A549 (cell line): Measurements from ENCODE around the gene MEDAG. TPM values are rescaled to one million over a fixed set of nuclear protein-coding genes. Genes with fewer than 3 reads are reported as not detected.

Source experiments
- ATAC-seq, 2 experiments: fragments of 200-7000 bp in 1 of 2; fragments of >200 bp in 1 of 2; cut with Nextera tagmentation in 1 of 2; cut with Tn5 transposase in 1 of 2; 3 replicates each; pipeline versions ENCODE4 v1.8.0 to v1.9.1; 2018 to 2020; ENCODE audit warnings: mild to moderate bottlenecking in 1 of 2, moderate library complexity in 1 of 2
- CTCF ChIA-PET: fragments of 300-600 bp; sonication (Branson Sonifier 250); formaldehyde crosslinking; extraction: SDS; loops from one replicate; lab custom pipeline; 2021; ENCODE audit warnings: antibody characterized with exemption, inconsistent platforms; lab: Yijun Ruan, JAX
- POLR2A ChIA-PET: fragments of 350-600 bp; formaldehyde crosslinking; extraction: SDS; loops from one replicate; lab custom pipeline; 2021; ENCODE audit warnings: antibody characterized with exemption, inconsistent platforms; lab: Yijun Ruan, JAX
- DNase-seq, 2 experiments: peaks; one replicate each; pipeline versions ENCODE4 v3.0.0 to v3.0.0-alpha.2; 2011 to 2016; ENCODE audit warnings: low read depth in 1 of 2, low spot score in 1 of 2
- FAIRE-seq: peaks from 2 replicates; lab custom pipeline; 2011; peaks lifted over from hg19 to GRCh38; lab: Jason Lieb, UNC
- H3K27ac ChIP-seq, 2 experiments: fragments of >200 bp; sonication (Bioruptor Twin); formaldehyde crosslinking; 3 replicates each; pipeline ENCODE4 v1.5.1; 2016 to 2017
- H3K4me1 ChIP-seq: fragments of >200 bp; sonication (Bioruptor Twin); formaldehyde crosslinking; 3 replicates; pipeline ENCODE4 v1.6.1; 2016
- H3K4me2 ChIP-seq: fragments of >200 bp; sonication (Bioruptor Twin); formaldehyde crosslinking; 3 replicates; pipeline ENCODE4 v1.6.1; 2016
- H3K4me3 ChIP-seq: fragments of >200 bp; sonication (Bioruptor Twin); formaldehyde crosslinking; 3 replicates; pipeline ENCODE4 v1.5.1; 2016
- H3K9me3 ChIP-seq: fragments of >200 bp; sonication (Bioruptor Twin); formaldehyde crosslinking; 3 replicates; pipeline ENCODE4 v1.6.1; 2016
- BHLHE40 ChIP-seq: IDR thresholded peaks from 2 replicates; pipeline ENCODE4 v1.6.1; 2012; ENCODE audit warnings: low read depth, low read length, inconsistent platforms
- CBX8 ChIP-seq: fragments of 200-600 bp; sonication (generic); IDR thresholded peaks from 2 replicates; pipeline ENCODE4 v1.6.1; 2016
- CHD4 ChIP-seq: fragments of 200-600 bp; sonication (generic); IDR thresholded peaks from 2 replicates; pipeline ENCODE4 v1.6.1; 2016; ENCODE audit warnings: antibody characterized with exemption, mild to moderate bottlenecking, borderline replicate concordance
- EHF ChIP-seq: fragments of 250-450 bp; sonication (Bioruptor Pico); IDR thresholded peaks from 2 replicates; pipeline ENCODE4 v1.5.0; 2020; ENCODE audit warnings: mild to moderate bottlenecking
- EHMT2 ChIP-seq: fragments of 200-600 bp; sonication (generic); IDR thresholded peaks from 2 replicates; pipeline ENCODE4 v1.6.1; 2016; ENCODE audit warnings: antibody characterized with exemption, low read depth, mild to moderate bottlenecking, moderate library complexity
- HEYL ChIP-seq: fragments of 250-450 bp; sonication (Bioruptor Pico); IDR thresholded peaks from 2 replicates; pipeline ENCODE4 v1.8.0; 2021; ENCODE audit warnings: mild to moderate bottlenecking, moderate library complexity
- JUNB ChIP-seq: fragments of >200 bp; sonication (Bioruptor Twin); formaldehyde crosslinking; IDR thresholded peaks from 2 replicates; pipeline ENCODE4 v1.6.1; 2016
- KDM5A ChIP-seq: fragments of 200-600 bp; sonication (generic); IDR thresholded peaks from 2 replicates; pipeline ENCODE4 v1.6.1; 2016; ENCODE audit warnings: antibody characterized with exemption, mild to moderate bottlenecking
- MAZ ChIP-seq: fragments of 150-350 bp; IDR thresholded peaks from 2 replicates; pipeline ENCODE4 v1.6.1; 2014; ENCODE audit warnings: antibody characterized with exemption, low read depth, low read length, borderline replicate concordance
- NFE2L2 ChIP-seq: fragments of 150-350 bp; conservative IDR thresholded peaks from 2 replicates; pipeline ENCODE4 v1.6.1; 2014; ENCODE audit warnings: low read length
- NPAS2 ChIP-seq: fragments of 250-450 bp; sonication (Bioruptor Pico); IDR thresholded peaks from 2 replicates; pipeline ENCODE4 v1.8.0; 2022; ENCODE audit warnings: mild to moderate bottlenecking, moderate library complexity, borderline replicate concordance
- NR3C1 ChIP-seq: fragments of >200 bp; sonication (Bioruptor Twin); formaldehyde crosslinking; IDR thresholded peaks from 3 replicates; pipeline ENCODE4 v1.6.1; 2017
- PHF8 ChIP-seq: fragments of 200-600 bp; sonication (generic); IDR thresholded peaks from 2 replicates; pipeline ENCODE4 v1.6.1; 2016; ENCODE audit warnings: low read depth, mild to moderate bottlenecking, antibody characterized with exemption, moderate library complexity, borderline replicate concordance
- RAD21 ChIP-seq, 2 experiments: fragments of >200 bp in 1 of 2; sonication (Bioruptor Twin) in 1 of 2; formaldehyde crosslinking in 1 of 2; IDR thresholded peaks in 1 of 2; conservative IDR thresholded peaks in 1 of 2; 2 replicates in 1 of 2; 3 replicates in 1 of 2; pipeline ENCODE4 v1.6.1; 2012 to 2018; ENCODE audit warnings: inconsistent platforms in 1 of 2
- RNF2 ChIP-seq: fragments of 200-600 bp; sonication (generic); IDR thresholded peaks from 2 replicates; pipeline ENCODE4 v1.6.1; 2016; ENCODE audit warnings: low read depth, mild to moderate bottlenecking, antibody characterized with exemption, moderate library complexity, borderline replicate concordance
- SMC3 ChIP-seq: fragments of >200 bp; sonication (Bioruptor Twin); formaldehyde crosslinking; IDR thresholded peaks from 3 replicates; pipeline ENCODE4 v1.6.1; 2018; ENCODE audit warnings: inconsistent platforms
- TFCP2L1 ChIP-seq: fragments of 250-450 bp; sonication (Bioruptor Pico); IDR thresholded peaks from 2 replicates; pipeline ENCODE4 v1.5.0; 2021; ENCODE audit warnings: mild to moderate bottlenecking
- ZC3H11A ChIP-seq: fragments of 450-650 bp; IDR thresholded peaks from 2 replicates; pipeline ENCODE4 v1.6.1; 2014; ENCODE audit warnings: antibody characterized with exemption, mild to moderate bottlenecking
- ZFP36 ChIP-seq: fragments of 450-650 bp; IDR thresholded peaks from 2 replicates; pipeline ENCODE4 v1.6.1; 2014; ENCODE audit warnings: borderline replicate concordance; ENCODE audit not compliant: partially characterized antibody
- ZSCAN20 ChIP-seq: fragments of 250-450 bp; sonication (Bioruptor Pico); IDR thresholded peaks from 2 replicates; pipeline ENCODE4 v1.8.0; 2022; ENCODE audit warnings: mild to moderate bottlenecking, moderate library complexity
- WGBS: methylation state at CpG from one replicate; pipeline ENCODE4 v1.1.6; 2017; ENCODE audit errors: missing lambda C conversion rate; 5-methylcytosine and 5-hydroxymethylcytosine counted together
- polyA plus RNA-seq, 4 experiments: library from polyadenylated mRNA; depleted of rRNA in 3 of 4; stranded (reverse); fragments of >200 nt; fragmentation: RNase III in 1 of 4; extraction: RNeasy Plus Mini Kit Qiagen cat#74134 plus additional on column Dnase treatment in 1 of 4; gene quantifications; 2 replicates in 3 of 4; 3 replicates in 1 of 4; pipeline ENCODE4 v1.2.3, GENCODE V29; 2011 to 2017
- TF ChIP-seq, protein P1 (sequence below): fragments of >200 bp; sonication (Bioruptor Twin); formaldehyde crosslinking; IDR thresholded peaks from 2 replicates; pipeline ENCODE4 v1.6.1; 2016
- TF ChIP-seq, protein P2 (sequence below): fragments of 150-350 bp; IDR thresholded peaks from 2 replicates; pipeline ENCODE4 v1.6.1; 2014; ENCODE audit warnings: low read depth, mild to moderate bottlenecking, low read length
- TF ChIP-seq, protein P3 (sequence below): IDR thresholded peaks from 2 replicates; pipeline ENCODE4 v1.6.1; 2012
- TF ChIP-seq, protein P4 (sequence below): fragments of >200 bp; sonication (Bioruptor Twin); formaldehyde crosslinking; IDR thresholded peaks from 3 replicates; pipeline ENCODE4 v1.5.1; 2016

MEDAG gene
- polyA plus RNA-seq, 2 of the 4 experiments (the other 2 are of a cell fraction) = 0.21 TPM; not detected in 1

DNA sequence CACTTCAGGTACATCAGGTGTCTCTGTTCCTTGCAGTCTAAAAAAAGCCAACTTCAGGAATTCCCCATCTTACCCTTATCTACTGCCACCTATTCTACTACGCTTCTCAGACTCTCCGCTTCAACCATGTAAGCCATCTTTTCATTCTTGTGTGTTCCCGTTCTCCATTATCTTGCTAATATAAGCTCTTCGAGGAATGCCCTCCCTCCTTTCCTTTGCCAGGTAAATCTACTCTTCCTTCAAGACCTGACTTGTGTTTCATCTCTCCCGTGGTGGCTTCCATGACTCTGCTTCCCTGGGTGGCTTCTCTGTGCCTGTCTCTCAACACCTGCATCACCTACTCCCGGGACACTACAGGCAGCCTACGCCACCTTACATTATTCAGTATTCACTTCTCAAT lies 42.3 kb upstream of the MEDAG start:
- DNase-seq = no peak
- H3K4me3 ChIP-seq = no peak overlapping the region
- no peak for FAIRE-seq
- TF ChIP-seq JUNB (no peak), NFE2L2 (no peak), RNF2 (no peak), HEYL (no peak), KDM5A (no peak), EHMT2 (no peak), PHF8 (no peak), EHF (CRISPR knock-in tag) (no peak), CBX8 (no peak), RAD21 (conservative IDR thresholded peaks at IDR 0.05 in 1 of 2, IDR thresholded peaks at IDR 0.05 in 1 of 2) (no peak), NR3C1 (no peak), BHLHE40 (no peak), ZC3H11A (no peak)
- TF ChIP-seq, protein P1, sequence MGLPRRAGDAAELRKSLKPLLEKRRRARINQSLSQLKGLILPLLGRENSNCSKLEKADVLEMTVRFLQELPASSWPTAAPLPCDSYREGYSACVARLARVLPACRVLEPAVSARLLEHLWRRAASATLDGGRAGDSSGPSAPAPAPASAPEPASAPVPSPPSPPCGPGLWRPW = no peak
- TF ChIP-seq, all 56 proteins: peak for 0
- ChIA-PET POLR2A (no interaction called here), CTCF (interaction anchor here (0.6 kb wide), 1 partner anchor 14 kb away, joined by 3 read pairs; no protein-coding TSS in a partner anchor)
- Histone ChIP-seq H3K27ac (peak overlapping the region; percentile 68 to 81; a peak in 3 of 6 replicates), H3K9me3 (no peaks in the 10 kb centered on the region), H3K4me2 (no peak overlapping the region), H3K4me1 (peaks cover 17% of the 10 kb centered on the region)
- no peak for ATAC-seq
- WGBS = 89% methylated on average over 7 of the region's 7 CpGs

DNA sequence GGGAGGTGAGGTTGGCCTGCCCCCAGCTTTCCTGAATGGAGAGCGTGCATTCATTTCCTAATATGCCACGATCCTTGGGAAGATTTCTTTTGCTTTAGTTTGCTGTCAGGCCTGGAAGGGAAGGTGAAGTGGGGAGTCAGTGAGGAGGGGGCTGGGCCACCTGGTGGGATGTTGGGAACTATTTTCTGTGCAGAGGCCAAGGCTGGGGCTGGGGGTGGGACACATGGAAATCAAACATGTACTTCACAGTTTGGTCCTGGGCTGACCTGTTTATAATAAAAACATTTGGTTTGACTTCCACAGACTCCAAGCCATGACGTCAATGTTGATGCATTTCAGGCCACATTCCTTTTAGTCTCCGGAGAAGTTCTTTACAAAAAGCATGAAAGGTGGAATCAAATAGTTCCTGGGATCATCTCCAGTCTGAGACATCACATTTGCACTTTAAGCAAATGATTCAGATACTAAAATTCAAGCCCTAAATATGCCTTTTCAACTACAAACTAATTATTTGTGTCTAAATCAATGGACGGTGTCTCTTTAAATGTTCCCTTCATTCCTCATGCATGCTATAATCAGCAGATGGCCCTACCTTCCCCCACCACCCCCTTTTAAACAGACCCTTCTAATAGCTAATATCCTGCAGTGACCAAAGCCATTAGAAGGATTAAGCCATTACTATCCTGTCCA lies 41.5 kb upstream of the MEDAG start:
- CTCF ChIA-PET = interaction anchor here (0.6 to 1.8 kb wide), 27 partner anchors 9 to 708 kb away, joined by 3 to 17 read pairs (median 4); no protein-coding TSS in a partner anchor
- peaks cover 17% of the 10 kb centered on the region for H3K4me1 ChIP-seq
- TF ChIP-seq NR3C1 (no peak), ZC3H11A (no peak), TFCP2L1 (CRISPR knock-in tag) (no peak)
- FAIRE-seq = no peak
- no peak overlapping the region for H3K4me3 ChIP-seq
- H3K4me2 ChIP-seq = peak overlapping the region; percentile 60
- WGBS = 81% methylated on average over 5 of the region's 5 CpGs
- no peaks in the 10 kb centered on the region for H3K9me3 ChIP-seq
- POLR2A ChIA-PET = no interaction called here
- peak overlapping the region; percentile 68 to 81 for H3K27ac ChIP-seq
- no peak for DNase-seq
- ATAC-seq = no peak

DNA sequence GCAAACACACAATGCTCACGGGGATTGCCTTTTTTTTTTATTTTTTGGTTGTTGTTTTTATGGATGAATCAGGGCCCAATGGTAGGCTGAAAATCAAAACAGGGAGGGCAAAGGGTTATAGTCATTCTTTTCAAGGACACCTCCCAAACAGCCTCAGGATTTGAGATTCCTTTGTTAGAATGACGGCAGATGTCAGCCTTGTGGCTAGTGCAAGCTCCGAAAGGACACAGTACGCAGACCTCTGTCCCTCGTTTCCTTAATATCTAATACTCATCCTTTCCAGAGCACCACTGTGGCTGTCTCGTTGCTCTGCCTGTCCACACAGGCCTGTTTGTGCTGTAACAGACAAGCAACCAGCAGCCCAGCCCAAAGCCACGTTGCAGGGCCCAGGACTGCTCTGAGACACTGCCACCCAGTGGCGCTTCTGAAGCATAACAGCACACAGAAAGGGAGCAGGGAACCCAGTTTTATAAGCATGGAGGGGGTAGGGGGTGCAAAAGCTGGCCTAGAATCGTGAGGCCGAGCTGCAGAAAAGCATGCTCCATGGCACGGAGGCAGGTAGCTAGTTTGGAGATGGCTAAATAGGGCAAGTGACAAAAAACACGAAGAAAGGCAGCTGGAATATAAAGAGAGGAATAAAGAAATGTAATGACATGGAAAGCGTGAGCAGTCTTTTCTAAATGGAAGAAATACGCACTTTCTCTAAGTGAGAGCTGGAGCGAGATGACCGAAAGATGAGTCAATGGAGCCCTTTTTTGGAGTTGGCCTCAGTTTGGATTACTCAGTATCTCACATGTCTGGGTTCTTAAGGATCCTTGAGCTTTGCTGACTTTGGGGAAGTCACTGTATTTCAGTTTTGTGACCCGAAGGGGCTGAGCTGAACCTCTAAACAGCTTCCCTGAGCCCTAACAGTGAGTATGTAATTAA lies 40.7 kb upstream of the MEDAG start:
- TF ChIP-seq EHF (CRISPR knock-in tag) = no peak
- no peak for TF ChIP-seq KDM5A
- TF ChIP-seq NPAS2 (CRISPR knock-in tag) = no peak
- no peak for TF ChIP-seq PHF8
- TF ChIP-seq, protein P2, sequence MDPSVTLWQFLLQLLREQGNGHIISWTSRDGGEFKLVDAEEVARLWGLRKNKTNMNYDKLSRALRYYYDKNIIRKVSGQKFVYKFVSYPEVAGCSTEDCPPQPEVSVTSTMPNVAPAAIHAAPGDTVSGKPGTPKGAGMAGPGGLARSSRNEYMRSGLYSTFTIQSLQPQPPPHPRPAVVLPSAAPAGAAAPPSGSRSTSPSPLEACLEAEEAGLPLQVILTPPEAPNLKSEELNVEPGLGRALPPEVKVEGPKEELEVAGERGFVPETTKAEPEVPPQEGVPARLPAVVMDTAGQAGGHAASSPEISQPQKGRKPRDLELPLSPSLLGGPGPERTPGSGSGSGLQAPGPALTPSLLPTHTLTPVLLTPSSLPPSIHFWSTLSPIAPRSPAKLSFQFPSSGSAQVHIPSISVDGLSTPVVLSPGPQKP = no peak
- no peak for TF ChIP-seq ZFP36
- TF ChIP-seq RAD21 (conservative IDR thresholded peaks at IDR 0.05 in 1 of 2, IDR thresholded peaks at IDR 0.05 in 1 of 2) = peak; percentile 77 to 82
- TF ChIP-seq ZSCAN20 = no peak
- TF ChIP-seq MAZ = no peak
- TF ChIP-seq SMC3 = peak; percentile 73
- TF ChIP-seq, protein P3, sequence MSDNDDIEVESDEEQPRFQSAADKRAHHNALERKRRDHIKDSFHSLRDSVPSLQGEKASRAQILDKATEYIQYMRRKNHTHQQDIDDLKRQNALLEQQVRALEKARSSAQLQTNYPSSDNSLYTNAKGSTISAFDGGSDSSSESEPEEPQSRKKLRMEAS = peak; percentile 82
- TF ChIP-seq CHD4 = no peak
- TF ChIP-seq CBX8 = no peak
- TF ChIP-seq, protein P1 = no peak
- TF ChIP-seq, protein P4, sequence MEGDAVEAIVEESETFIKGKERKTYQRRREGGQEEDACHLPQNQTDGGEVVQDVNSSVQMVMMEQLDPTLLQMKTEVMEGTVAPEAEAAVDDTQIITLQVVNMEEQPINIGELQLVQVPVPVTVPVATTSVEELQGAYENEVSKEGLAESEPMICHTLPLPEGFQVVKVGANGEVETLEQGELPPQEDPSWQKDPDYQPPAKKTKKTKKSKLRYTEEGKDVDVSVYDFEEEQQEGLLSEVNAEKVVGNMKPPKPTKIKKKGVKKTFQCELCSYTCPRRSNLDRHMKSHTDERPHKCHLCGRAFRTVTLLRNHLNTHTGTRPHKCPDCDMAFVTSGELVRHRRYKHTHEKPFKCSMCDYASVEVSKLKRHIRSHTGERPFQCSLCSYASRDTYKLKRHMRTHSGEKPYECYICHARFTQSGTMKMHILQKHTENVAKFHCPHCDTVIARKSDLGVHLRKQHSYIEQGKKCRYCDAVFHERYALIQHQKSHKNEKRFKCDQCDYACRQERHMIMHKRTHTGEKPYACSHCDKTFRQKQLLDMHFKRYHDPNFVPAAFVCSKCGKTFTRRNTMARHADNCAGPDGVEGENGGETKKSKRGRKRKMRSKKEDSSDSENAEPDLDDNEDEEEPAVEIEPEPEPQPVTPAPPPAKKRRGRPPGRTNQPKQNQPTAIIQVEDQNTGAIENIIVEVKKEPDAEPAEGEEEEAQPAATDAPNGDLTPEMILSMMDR = peak; percentile 65
- Histone ChIP-seq H3K9me3 (no peaks in the 10 kb centered on the region), H3K4me3 (no peak overlapping the region), H3K4me1 (peaks cover 17% of the 10 kb centered on the region), H3K4me2 (peak overlapping the region; percentile 60), H3K27ac (peak overlapping the region; percentile 68 to 81)
- WGBS = 16% methylated on average over 17 of the region's 17 CpGs
- FAIRE-seq (no peak), ATAC-seq (peak; percentile 95 to 98), DNase-seq (peak; percentile 64 to 81)
- POLR2A ChIA-PET = interaction anchor here (1.2 kb wide), 1 partner anchor 248 kb away, joined by 5 read pairs; the partner anchor contains the start of gene USPL1
- CTCF ChIA-PET = interaction anchor here (0.6 to 2.0 kb wide), 46 partner anchors 9 to 708 kb away, joined by 3 to 17 read pairs (median 3); no protein-coding TSS in a partner anchor
